Cardiac fibroblast (primary cell): ENCODE data around the gene CHST9.

Source experiments
- DNase-seq, 2 donors: peaks; one replicate each; pipeline versions ENCODE4 v3.0.0 to v3.0.0-alpha.2; 2010; ENCODE audit warnings: low read depth in 2 of 2
- H3K4me3 ChIP-seq, 2 donors: replicated peaks in 1 of 2; 1 replicate in 1 of 2; 2 replicates in 1 of 2; pipeline ENCODE4 v1.5.1; 2011; ENCODE audit warnings: low read depth in 2 of 2, low read length in 2 of 2, mild to moderate bottlenecking in 2 of 2, moderate library complexity in 1 of 2
- CTCF ChIP-seq: IDR thresholded peaks from one replicate; pipeline ENCODE4 v1.5.1; 2011; ENCODE audit warnings: low read depth, mild to moderate bottlenecking, low read length, inconsistent platforms

Gene CHST9

DNA sequence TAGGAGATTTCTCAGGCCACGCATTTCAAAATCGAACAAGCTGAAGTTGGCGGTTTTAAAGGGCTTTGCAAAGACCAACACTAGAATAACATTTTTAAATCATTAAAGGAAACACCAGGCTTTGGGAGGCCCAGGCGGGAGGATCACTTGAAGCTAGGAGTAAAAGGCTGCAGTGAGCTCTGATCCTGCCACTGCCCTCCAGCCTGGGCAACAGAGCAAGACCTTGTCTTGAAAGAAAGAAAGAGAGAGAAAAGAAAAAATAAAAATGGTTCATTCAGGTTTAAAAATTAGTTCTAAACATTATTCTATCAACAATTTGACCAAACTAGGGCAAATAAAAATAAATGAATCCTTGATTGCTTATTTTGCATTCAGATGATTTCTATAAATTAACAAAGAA is 789 bp upstream of the CHST9 start:
- TF ChIP-seq CTCF = no peak
- no peak for DNase-seq
- H3K4me3 ChIP-seq = no peak overlapping the region

DNA sequence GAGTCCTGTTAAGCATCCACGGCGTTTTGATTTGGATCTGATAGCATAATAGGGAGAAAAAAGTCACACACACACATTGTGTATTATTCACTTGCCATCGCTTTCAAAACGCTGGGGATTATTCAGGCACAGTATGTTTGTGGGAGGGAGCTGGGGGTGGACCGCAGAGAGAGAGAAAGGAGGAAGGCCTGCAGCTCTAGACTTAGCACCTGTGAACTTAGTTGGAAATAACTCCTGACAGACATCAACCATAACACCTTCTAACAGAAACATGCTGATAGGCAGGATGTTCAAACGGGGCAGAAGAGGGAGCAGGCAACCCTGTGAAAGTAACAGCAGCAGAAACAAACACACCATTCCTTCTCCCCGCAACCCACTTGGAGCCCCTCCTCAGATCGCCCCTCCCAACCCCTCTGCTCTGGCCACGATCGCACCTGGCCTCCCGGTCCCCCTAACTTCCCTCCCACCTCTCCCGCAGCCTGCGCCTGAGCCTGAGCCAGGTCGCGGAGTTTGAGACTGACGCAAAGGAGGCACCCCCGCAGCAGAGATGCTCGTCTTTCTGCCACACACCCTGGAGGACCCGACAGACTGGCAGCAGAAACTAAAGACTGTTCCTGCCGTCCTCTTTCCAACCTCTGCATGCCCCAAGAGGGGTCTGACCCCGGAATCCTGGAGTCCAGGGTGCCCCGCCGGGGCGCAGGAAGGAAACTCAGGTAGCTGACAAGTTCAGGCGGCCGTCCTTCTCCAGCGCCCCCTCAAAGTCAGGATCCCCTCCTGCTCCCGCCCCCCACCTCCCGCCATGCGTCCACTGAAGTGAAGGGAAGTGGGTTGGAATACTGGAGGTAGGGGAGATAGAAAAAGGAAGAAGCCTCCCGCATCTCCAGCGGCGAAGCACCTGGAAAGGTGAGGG is 738 bp downstream of the CHST9 start:
- no peak for TF ChIP-seq CTCF
- H3K4me3 ChIP-seq = no peak overlapping the region
- DNase-seq = no peak

DNA sequence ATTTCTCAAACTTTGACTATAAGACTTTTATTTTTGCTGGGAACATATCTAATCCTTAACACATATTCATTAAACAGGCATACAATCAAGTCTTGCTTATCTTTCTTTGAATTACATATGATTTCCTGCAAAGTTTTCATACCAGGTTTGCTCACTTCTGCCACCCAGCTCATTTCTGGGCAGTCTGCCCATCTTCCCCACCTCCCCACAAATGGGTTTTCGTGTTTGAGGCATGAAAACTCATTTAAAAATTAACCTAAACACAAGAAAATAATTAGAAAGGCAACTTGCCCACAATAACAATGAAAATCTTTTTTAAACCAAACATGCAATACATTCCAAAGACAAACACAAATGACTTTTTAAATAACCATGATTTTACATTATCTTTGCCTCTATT is 3.4 kb downstream of the CHST9 start:
- no peak for TF ChIP-seq CTCF
- no peak for DNase-seq
- H3K4me3 ChIP-seq = no peak overlapping the region

DNA sequence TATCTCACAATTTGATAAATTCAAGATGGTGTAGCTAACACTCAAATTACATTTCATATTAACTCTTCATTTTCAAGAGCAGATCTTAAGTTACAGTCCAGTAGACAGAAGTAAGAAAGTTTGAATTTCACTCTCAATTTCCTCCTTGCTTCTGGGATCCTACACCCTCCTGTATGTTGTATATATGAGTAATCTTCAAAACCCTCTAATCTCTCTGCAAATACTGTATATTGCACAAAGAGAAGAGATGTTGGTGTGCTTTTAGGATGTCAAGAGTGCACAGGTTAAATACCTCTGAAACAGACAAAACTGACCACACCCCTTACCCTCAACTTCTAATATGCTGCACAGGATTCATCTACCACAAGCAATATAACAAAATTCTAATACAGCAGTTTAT is 6.7 kb downstream of the CHST9 start:
- DNase-seq = no peak
- no peak overlapping the region for H3K4me3 ChIP-seq
- TF ChIP-seq CTCF = no peak

DNA sequence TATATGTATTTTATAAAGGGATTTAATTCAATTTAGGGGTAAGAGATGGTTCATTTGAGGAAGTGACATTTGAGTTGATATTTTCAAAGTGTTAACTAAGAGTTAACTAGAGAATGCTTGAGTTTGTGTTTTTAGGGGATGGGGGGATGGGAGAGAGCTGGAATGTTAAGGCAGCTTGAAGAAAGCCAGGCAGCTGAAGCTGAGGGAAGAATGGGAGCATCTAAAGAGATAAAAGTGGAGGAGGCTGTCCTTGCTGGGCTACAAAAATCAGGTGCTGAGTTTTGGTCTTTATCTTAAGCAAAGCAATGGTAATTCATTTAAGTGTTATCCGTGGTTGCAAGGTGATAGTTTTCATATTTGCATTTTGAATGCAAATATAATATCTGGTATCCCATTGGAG is 9.2 kb downstream of the CHST9 start:
- no peak for DNase-seq
- H3K4me3 ChIP-seq = no peak overlapping the region
- no peak for TF ChIP-seq CTCF

DNA sequence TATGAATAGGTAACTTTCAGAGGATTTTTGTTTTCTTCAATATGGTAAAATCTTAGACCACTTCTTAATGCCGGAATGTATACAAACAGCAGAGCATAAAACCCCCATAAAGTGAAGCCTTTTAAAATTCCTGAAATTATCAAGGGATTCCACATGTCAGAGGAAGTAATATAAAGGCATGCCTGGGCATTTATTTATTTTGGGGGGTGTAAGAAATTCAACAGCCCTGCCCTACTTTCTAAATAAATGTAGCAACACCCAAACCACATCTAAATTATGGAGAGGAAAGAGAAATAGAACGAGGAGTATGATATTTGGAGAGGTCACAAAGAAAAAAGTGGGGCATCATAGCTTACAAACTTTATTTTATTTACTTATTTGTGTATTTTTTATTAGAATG is 9.9 kb downstream of the CHST9 start:
- no peak for TF ChIP-seq CTCF
- DNase-seq = no peak
- no peak overlapping the region for H3K4me3 ChIP-seq
